K562 (cell line): ENCODE results near the gene FAM227A. TPM values are rescaled to one million over a fixed set of nuclear protein-coding genes. Genes with fewer than 3 reads are reported as not detected.

ENCODE experiments used
- ATAC-seq: fragments of 200-7000 bp; cut with Tn5 transposase; 3 replicates; pipeline ENCODE4 v1.9.1; 2020; ENCODE audit warnings: moderate library complexity
- BruUV-seq: library from RNA; stranded (reverse); fragments of 400-500 nt; replicated peaks from 2 replicates; lab custom pipeline; 2021; lab: Mats Ljungman, UMichigan
- CTCF ChIA-PET: fragments of 300-600 bp; formaldehyde crosslinking; extraction: SDS; loops from one replicate; lab custom pipeline; 2021; ENCODE audit warnings: low intra/inter-chr PET ratio; lab: Yijun Ruan, JAX
- POLR2A ChIA-PET: fragments of 300-600, 350-650 bp; sonication (Branson Sonifier 250); formaldehyde crosslinking; extraction: SDS; loops from one replicate; lab custom pipeline; 2021; ENCODE audit warnings: antibody characterized with exemption, inconsistent platforms; lab: Yijun Ruan, JAX
- DNase-seq, 4 experiments: peaks; one replicate each; pipeline versions ENCODE4 v3.0.0 to v3.0.0-alpha.2; 2011 to 2018; ENCODE audit warnings: low spot score in 3 of 4, mixed read lengths in 3 of 4; ENCODE audit errors: extremely low read depth in 1 of 4
- FAIRE-seq: peaks from 2 replicates; lab custom pipeline; 2011; peaks lifted over from hg19 to GRCh38; lab: Jason Lieb, UNC
- H2AFZ ChIP-seq: 2 replicates; pipeline ENCODE4 v1.6.0; 2011; ENCODE audit warnings: low read depth, low read length, control low read depth, inconsistent platforms
- H3K27ac ChIP-seq: fragments of 200-600 bp; 3 replicates; pipeline ENCODE4 v1.8.0; 2011; ENCODE audit warnings: low read depth, mild to moderate bottlenecking, control low read depth, inconsistent platforms, low read length, moderate library complexity, mixed read lengths; ENCODE audit errors: extremely low read depth
- H3K27me3 ChIP-seq, 2 experiments: fragments of 300-600 bp in 1 of 2; 2 replicates in 1 of 2; 3 replicates in 1 of 2; pipeline versions ENCODE4 v1.6.0 to v1.8.0; 2011; ENCODE audit warnings: inconsistent platforms in 2 of 2, low read length in 2 of 2, mild to moderate bottlenecking in 1 of 2, mixed read lengths in 1 of 2, moderate library complexity in 1 of 2; ENCODE audit not compliant: control insufficient read depth in 2 of 2, insufficient read depth in 2 of 2
- H3K36me3 ChIP-seq: fragments of 300-600 bp; 3 replicates; pipeline ENCODE4 v1.8.0; 2011; ENCODE audit warnings: mild to moderate bottlenecking, low read length, inconsistent platforms; ENCODE audit not compliant: control insufficient read depth, insufficient read depth
- H3K4me1 ChIP-seq, 2 experiments: fragments of 200-600 bp in 1 of 2; replicated peaks in 1 of 2; 2 replicates in 1 of 2; 3 replicates in 1 of 2; pipeline versions ENCODE4 v1.5.1 to v1.8.0; 2011; ENCODE audit warnings: inconsistent platforms in 2 of 2, low read length in 2 of 2, mild to moderate bottlenecking in 1 of 2, mixed read lengths in 1 of 2, moderate library complexity in 1 of 2; ENCODE audit not compliant: control insufficient read depth in 2 of 2, insufficient read depth in 2 of 2
- H3K4me2 ChIP-seq: 2 replicates; pipeline ENCODE4 v1.6.1; 2011; ENCODE audit warnings: low read length, control low read depth, inconsistent platforms, mixed read lengths; ENCODE audit not compliant: insufficient read depth
- H3K4me3 ChIP-seq: fragments of 200-600 bp; sonication (generic), shearing (Covaris generic); 2 replicates; pipeline ENCODE4 v1.5.1; 2016; ENCODE audit warnings: control low read depth, inconsistent platforms
- H3K79me2 ChIP-seq: fragments of 200-600 bp; 3 replicates; pipeline ENCODE4 v1.8.0; 2011; ENCODE audit warnings: low read length, inconsistent platforms; ENCODE audit not compliant: control insufficient read depth, insufficient read depth
- H3K9ac ChIP-seq, 2 experiments: 2 replicates each; pipeline versions ENCODE4 v1.6.0 to v1.6.1; 2011; ENCODE audit warnings: low read depth in 2 of 2, low read length in 2 of 2, control low read depth in 1 of 2, inconsistent platforms in 1 of 2, mild to moderate bottlenecking in 1 of 2, mixed read lengths in 1 of 2; ENCODE audit not compliant: insufficient read depth in 1 of 2
- H3K9me1 ChIP-seq: one replicate; pipeline ENCODE4 v1.6.0; 2011; ENCODE audit warnings: inconsistent platforms, mild to moderate bottlenecking, low read length, moderate library complexity; ENCODE audit not compliant: control insufficient read depth, insufficient read depth
- H3K9me3 ChIP-seq: replicated peaks from 2 replicates; pipeline ENCODE4 v1.5.1; 2011; ENCODE audit warnings: low read depth, low read length, inconsistent platforms; ENCODE audit not compliant: control insufficient read depth, insufficient read depth
- H4K20me1 ChIP-seq: replicated peaks from 2 replicates; pipeline ENCODE4 v1.6.1; 2011; ENCODE audit warnings: low read length, inconsistent platforms, mixed read lengths; ENCODE audit not compliant: control insufficient read depth, insufficient read depth
- FOXP1 ChIP-seq: sonication (generic); formaldehyde crosslinking; IDR thresholded peaks from 2 replicates; pipeline ENCODE4 v1.8.0; 2022; ENCODE audit warnings: mild to moderate bottlenecking, missing genetic modification reagents
- MIER1 ChIP-seq: fragments of 450-650 bp; IDR thresholded peaks from 2 replicates; pipeline ENCODE4 v1.6.1; 2016; ENCODE audit warnings: antibody characterized with exemption, mild to moderate bottlenecking, low read depth
- SAFB2 ChIP-seq: fragments of 200-400 bp; formaldehyde crosslinking; IDR thresholded peaks from 2 replicates; pipeline ENCODE4 v1.6.1; 2018; ENCODE audit warnings: borderline replicate concordance, low read length, low read depth, moderate library complexity; ENCODE audit not compliant: severe bottlenecking
- SUPT5H ChIP-seq: fragments of 450-650 bp; IDR thresholded peaks from 2 replicates; pipeline ENCODE4 v1.6.1; 2016
- WGBS: fragments of 100-300 bp; shearing (Covaris generic); methylation state at CpG from one replicate; pipeline ENCODE4 v1.1.6; 2016; ENCODE audit warnings: low coverage, mixed read lengths; ENCODE audit not compliant: insufficient coverage; ENCODE audit errors: missing lambda C conversion rate; 5-methylcytosine and 5-hydroxymethylcytosine counted together
- in situ Hi-C: fragments of 300-500 bp; cut with MboI; formaldehyde crosslinking; loops from 4 replicates; pipeline ENCODE4 v1.15.0; 2018; ENCODE audit warnings: inconsistent platforms, mixed read lengths
- intact Hi-C: fragments of 100-400 bp; cut with micrococcal nuclease; formaldehyde crosslinking; loops from 2 replicates; pipeline ENCODE4 v1.14.2; 2022
- polyA plus RNA-seq, 8 experiments: library from polyadenylated mRNA; depleted of rRNA in 4 of 8; stranded (reverse) in 5 of 8; unstranded in 3 of 8; fragments of >200 nt; fragmentation: Nextera tagmentation in 2 of 8; fragmentation: Illumina TruSeq in 1 of 8; extraction: Ambion mirVana in 2 of 8; extraction: Trizol in 1 of 8; gene quantifications; 2 replicates each; pipeline versions ENCODE4 v1.2.1 to v1.2.3, GENCODE V29; 2011 to 2014; ENCODE audit warnings: inconsistent platforms in 1 of 8, missing spikeins in 1 of 8
- total RNA-seq, 7 experiments: library from RNA; depleted of rRNA in 6 of 7; stranded (reverse); fragments of >200 nt in 6 of 7; fragmentation: Illumina TruSeq in 2 of 7; extraction: Trizol in 2 of 7; gene quantifications; 2 replicates each; pipeline versions ENCODE4 v1.2.1 to v1.2.3, GENCODE V29; 2011 to 2021; ENCODE audit warnings: low replicate concordance in 1 of 7

Gene FAM227A
- total and polyA plus RNA-seq, 9 of the 15 experiments (the other 6 are each of a cell fraction or from before 2014, with no cell fraction given): 0.10 to 2.2 (median 0.83) TPM

GRCh38 chr22:38685761-38686160 is 29.6 kb upstream of the FAM227A start:
- H3K79me2 ChIP-seq: peaks cover 19% of the 10 kb centered on the region
- in situ Hi-C loops: no loop called here
- no TSS peak for BruUV-seq
- DNase-seq (no peak), FAIRE-seq (no peak), ATAC-seq (no peak)
- no peaks in the 10 kb centered on the region for H4K20me1 ChIP-seq
- H3K27me3 ChIP-seq: no peaks in the 10 kb centered on the region
- no peak overlapping the region for H2AFZ ChIP-seq
- intact Hi-C loops: no loop called here
- H3K4me3 ChIP-seq: no peak overlapping the region
- no peak overlapping the region for H3K9ac ChIP-seq
- WGBS: 100% methylated on average over 1 of the region's 1 CpG
- ChIA-PET CTCF (no interaction called here), POLR2A (no interaction called here)
- H3K36me3 ChIP-seq: peaks cover 66% of the 10 kb centered on the region
- TF ChIP-seq SAFB2: no peak
- no peak for TF ChIP-seq MIER1
- H3K9me3 ChIP-seq: 0 out of 2 replicates have a peak, but pooled peaks cover 1% of the 10 kb centered on the region
- H3K4me2 ChIP-seq: no peak overlapping the region
- no peaks in the 10 kb centered on the region for H3K9me1 ChIP-seq
- H3K4me1 ChIP-seq: peaks cover 0 to 13% of the 10 kb centered on the region in 2 experiments; a peak in 4 of 5 replicates
- no peak overlapping the region for H3K27ac ChIP-seq

- CTCF ChIA-PET: no interaction called here
- 72% methylated on average over 9 of the region's 9 CpGs for WGBS
- intact Hi-C loops: no loop called here
These were observed 28.7 kb upstream of the FAM227A start for GRCh38 chr22:38684895-38685294.

More at GRCh38 chr22:38684895-38685294, 28.7 kb upstream of the FAM227A start:
- H2AFZ ChIP-seq: no peak overlapping the region
- peak in 1 of 4 experiments; percentile 28 for DNase-seq
- ATAC-seq: no peak
- no TSS peak for BruUV-seq
- in situ Hi-C loops: no loop called here
- peaks cover 19% of the 10 kb centered on the region for H3K79me2 ChIP-seq
- H3K4me3 ChIP-seq: no peak overlapping the region
- no peak overlapping the region for H3K9ac ChIP-seq
- H3K9me1 ChIP-seq: no peaks in the 10 kb centered on the region
- H3K27ac ChIP-seq: no peak overlapping the region
- H3K4me1 ChIP-seq: peaks cover 4 to 13% of the 10 kb centered on the region in 2 experiments; a peak in 4 of 5 replicates
- TF ChIP-seq FOXP1 (CRISPR knock-in tag) (no peak), SUPT5H (peak; percentile 34; the same call in 1 of the 2 replicates)
- POLR2A ChIA-PET: interaction anchor here (0.7 to 2.2 kb wide), 3 partner anchors 10 to 15 kb away, joined by 3 to 6 read pairs (median 4); no protein-coding TSS in a partner anchor
- no peak overlapping the region; the same call in 1 of the 2 replicates for H3K4me2 ChIP-seq
- H3K36me3 ChIP-seq: peaks cover 66% of the 10 kb centered on the region
- FAIRE-seq: no peak
- H4K20me1 ChIP-seq: no peaks in the 10 kb centered on the region
- H3K27me3 ChIP-seq: no peaks in the 10 kb centered on the region
- H3K9me3 ChIP-seq: 0 out of 2 replicates have a peak, but pooled peaks cover 1% of the 10 kb centered on the region
